NCI-H82 (cell line): ENCODE results near the gene PODXL2.

Experiments
- DNase-seq: peaks from one replicate; lab custom pipeline; 2025; lab: John Stamatoyannopoulos, UW

PODXL2 gene

GRCh38 chr3:127710155-127710941 is 81.4 kb downstream of the PODXL2 start:
- no peak for DNase-seq

GRCh38 chr3:127711021-127711695 is 82.2 kb downstream of the PODXL2 start:
- no peak for DNase-seq

- no peak for DNase-seq
These were observed 82.9 kb downstream of the PODXL2 start for GRCh38 chr3:127711896-127712295.

GRCh38 chr3:127712461-127712860 is 83.5 kb downstream of the PODXL2 start:
- no peak for DNase-seq

GRCh38 chr3:127712881-127713771 is 84.1 kb downstream of the PODXL2 start:
- peak; percentile 39 for DNase-seq

DNA sequence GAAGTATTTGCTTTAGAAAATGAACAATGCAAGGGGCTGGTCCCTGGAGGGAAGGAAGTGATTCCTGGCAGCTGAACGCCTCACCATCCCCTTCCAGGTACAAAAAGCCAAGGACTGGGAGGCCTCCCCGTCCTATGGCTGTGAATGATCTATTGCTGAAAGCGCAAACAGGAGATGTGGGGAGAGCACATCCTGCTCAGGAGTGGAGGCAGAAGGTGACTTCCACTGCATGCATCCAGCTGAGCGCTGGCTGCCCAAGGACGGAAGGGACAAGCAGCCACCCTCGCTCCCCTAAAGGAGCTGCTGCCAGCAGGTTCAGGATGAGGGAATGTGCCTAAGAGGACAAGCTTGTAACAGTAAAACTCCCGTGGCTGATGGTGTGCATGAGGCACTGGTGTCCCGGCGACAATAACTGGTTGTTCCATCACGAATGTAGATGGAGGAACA is 85.2 kb downstream of the PODXL2 start:
- DNase-seq = no peak

DNA sequence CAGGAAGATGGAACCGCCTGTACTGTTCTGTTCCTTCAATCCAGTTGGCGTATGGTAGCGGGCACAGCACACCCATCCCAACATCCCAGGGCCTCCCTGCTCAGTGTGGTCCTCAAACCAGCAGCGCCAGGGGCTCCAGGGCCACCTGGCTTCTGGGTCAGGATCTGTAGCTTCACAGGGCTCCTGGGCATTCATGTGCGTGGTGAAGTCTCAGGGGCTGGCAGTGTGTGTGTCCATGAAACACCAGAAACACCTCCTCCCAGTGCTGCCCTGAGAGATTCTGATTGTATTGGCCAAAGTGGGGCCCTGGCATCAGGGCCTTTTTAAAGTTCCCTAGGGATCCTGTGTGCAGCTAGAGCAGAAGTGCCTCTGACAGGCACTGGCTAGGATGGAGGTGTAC is 85.9 kb downstream of the PODXL2 start:
- no peak for DNase-seq

DNA sequence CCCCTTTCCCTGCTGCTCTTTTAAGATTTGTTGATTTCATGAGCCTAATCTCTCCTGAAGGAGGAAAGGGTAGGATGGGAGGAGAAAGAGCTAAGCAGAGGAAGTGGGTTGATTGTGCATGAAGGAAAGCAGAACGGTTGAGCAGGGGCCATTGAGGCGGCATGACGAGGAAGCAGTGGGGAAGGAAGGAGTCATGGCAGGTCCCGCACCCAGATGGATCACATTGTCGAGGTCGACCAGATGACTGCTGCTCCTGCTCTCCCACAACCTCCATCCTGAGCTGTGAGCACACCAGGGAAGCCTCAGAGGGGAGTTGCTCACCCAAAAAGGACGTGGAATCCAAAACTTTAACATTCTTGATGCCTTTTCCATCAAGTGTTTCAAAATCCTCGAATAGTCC is 86.5 kb downstream of the PODXL2 start:
- DNase-seq = no peak

DNA sequence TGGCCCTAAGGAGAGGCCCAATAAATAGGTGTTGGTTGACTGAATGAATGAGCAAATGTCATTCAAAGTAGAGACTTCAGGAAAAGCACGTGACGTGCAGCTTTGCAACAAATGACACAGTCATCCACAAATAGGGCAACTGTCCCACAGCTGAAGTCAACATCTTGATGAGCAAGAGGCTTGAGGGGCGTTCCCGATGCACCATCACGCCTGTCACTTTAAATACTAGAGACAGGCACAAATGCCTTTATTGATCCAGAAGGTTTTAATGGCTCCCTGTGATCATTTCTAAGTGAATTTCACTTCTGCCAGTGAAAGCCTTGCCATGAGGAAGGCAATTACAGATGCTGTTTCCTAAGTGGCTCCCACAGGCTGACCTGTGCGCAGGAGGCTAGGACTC is 87.4 kb downstream of the PODXL2 start:
- no peak for DNase-seq

GRCh38 chr3:127717357-127718244 is 88.6 kb downstream of the PODXL2 start:
- peak; percentile 94 for DNase-seq

DNA sequence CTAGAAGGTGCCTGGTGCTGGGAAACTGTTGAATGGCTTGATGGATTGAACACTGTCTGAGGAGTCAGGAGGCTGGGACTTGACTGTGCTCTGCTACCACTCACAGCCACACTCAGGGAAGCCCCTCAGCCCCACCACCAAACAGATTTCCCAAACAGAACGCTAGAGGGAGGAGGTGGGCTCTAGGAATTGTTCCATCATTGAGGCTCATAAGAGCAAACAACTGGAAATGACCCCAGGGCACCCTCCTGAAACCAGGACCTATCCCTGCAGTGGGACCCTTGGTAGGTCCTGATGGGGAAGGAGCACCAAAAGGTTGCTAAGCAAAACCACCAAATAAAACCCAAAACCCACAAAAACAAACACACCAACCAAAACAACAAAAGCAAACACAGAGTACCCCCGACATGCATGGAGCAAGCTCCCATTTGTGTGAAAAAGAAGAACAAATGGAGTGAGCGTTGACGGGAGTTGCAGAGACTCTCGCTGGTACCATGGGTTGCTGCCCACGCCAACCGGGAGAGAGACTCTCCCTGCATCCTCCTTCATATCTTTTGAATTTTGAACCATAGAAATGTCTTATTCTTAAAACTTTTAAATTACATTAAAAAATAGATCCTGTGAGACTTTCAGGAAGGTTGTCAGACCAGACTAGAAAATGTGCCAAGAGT is 89.4 kb downstream of the PODXL2 start:
- no peak for DNase-seq

- no peak for DNase-seq
These were observed 89.9 kb downstream of the PODXL2 start for GRCh38 chr3:127718916-127719290.

GRCh38 chr3:127719369-127719768 is 90.4 kb downstream of the PODXL2 start:
- DNase-seq = no peak

GRCh38 chr3:127720161-127720823 is 91.3 kb downstream of the PODXL2 start:
- DNase-seq = no peak

DNA sequence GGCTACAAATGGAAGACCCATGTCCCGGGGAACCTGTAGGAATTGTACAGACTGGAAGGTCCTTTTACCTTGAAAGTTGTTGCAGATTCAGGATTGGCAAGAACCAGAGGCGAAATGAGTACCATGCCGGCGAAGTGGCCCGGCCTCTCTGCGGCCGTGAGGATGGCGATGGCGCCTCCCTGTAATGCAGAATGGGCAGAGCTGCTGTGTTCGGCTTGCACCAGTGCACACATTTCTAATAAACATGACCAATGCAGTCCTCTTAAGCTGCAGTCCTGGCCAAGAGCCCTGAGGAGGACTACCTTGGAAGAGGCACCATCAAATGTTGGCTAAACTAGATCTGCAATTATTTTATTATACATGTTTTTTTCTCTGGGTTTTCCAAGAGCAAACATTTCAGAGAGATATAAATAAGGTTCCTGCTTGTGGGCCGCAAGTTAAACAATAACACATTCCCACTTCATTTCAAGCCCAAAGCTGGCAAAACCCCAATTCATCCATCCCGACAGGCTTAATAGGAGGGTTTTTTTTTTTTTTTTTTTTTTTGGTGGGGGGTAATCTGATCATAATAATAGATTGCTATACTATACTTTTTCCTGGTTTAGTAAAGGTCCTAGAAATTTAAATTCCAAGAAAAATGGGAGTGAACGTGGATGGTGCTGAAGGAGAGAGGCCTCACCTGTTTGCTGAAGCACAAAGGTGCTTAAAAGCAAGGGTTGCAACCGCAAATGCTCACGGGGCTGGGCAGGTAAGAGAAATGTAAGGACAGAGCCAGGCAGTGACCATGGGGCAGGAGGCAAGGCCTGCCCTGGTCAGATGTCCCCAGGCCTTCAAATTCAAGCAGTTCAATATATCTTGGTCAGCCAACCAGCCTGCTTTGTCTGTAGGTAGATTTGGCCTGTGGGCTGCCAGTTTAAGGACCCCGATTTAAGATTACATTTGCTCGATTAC is 92.3 kb downstream of the PODXL2 start:
- no peak for DNase-seq

DNA sequence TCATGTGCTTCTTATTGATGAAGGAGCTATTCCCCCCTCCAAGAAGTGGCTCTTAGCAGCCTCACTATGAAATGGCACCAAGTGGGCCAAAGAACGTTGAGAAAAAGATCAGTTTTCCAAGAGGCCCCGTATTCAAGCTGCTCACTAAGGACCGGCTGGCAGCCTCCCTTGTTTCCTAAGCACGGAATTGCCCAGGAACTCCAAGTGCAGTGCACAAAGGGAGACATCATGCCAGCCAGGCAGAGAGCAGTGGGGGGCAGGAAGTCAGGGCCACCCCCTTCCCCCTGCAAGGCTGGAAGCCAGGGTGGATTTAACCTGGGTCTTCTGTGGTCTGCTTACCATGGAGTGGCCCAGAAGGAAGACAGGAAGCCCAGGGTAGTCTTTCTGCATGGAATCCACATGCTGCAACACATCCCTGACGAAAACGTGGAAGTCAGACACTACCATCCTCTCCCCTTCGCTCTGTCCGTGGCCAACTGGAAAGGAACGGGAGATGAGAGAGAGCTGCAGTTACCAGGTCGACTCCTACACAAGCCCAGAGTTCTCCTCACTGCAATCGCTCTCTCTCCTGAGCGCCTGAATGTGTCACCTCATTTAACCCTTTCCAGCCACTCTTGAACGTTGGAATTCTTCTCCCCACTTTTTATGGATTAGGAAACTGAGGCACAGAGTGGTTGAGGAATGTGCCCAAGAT is 93.3 kb downstream of the PODXL2 start:
- DNase-seq = no peak
